Duodenal mucosa (tissue), 2 donors: Measurements from ENCODE around the gene TMC2.
A peak's percentile ranks its signal among the peaks of the same experiment; 100 is the strongest.
"Not testable (repeated sequence)": the region's sequence is repeated elsewhere in the genome, so short reads cannot be mapped to it uniquely, and the experiment has no call there.

Experiments
- H3K27ac ChIP-seq: one replicate; pipeline ENCODE4 v1.7.0; 2013; ENCODE audit warnings: low read depth, low read length
- H3K27me3 ChIP-seq, 2 donors: one replicate each; pipeline ENCODE4 v1.7.0; 2013; ENCODE audit warnings: low read length in 2 of 2, control low read depth in 1 of 2; ENCODE audit not compliant: insufficient read depth in 2 of 2, control insufficient read depth in 1 of 2
- H3K36me3 ChIP-seq, 2 donors: one replicate each; pipeline ENCODE4 v1.7.0; 2013; ENCODE audit warnings: low read length in 2 of 2, control low read depth in 1 of 2; ENCODE audit not compliant: insufficient read depth in 2 of 2, control insufficient read depth in 1 of 2
- H3K4me1 ChIP-seq, 2 donors: one replicate each; pipeline ENCODE4 v1.7.0; 2013; ENCODE audit warnings: low read length in 2 of 2, control low read depth in 1 of 2; ENCODE audit not compliant: insufficient read depth in 2 of 2, control insufficient read depth in 1 of 2
- H3K4me3 ChIP-seq, 2 donors: one replicate each; pipeline ENCODE4 v1.7.0; 2013; ENCODE audit warnings: low read length in 2 of 2, low read depth in 1 of 2
- H3K9ac ChIP-seq, 2 donors: one replicate each; pipeline ENCODE4 v1.7.0; 2013; ENCODE audit warnings: low read length in 2 of 2, low read depth in 1 of 2
- H3K9me3 ChIP-seq, 2 donors: one replicate each; pipeline ENCODE4 v1.7.0; 2013; ENCODE audit warnings: low read length in 2 of 2, control low read depth in 1 of 2; ENCODE audit not compliant: control insufficient read depth in 1 of 2

The TMC2 gene

DNA sequence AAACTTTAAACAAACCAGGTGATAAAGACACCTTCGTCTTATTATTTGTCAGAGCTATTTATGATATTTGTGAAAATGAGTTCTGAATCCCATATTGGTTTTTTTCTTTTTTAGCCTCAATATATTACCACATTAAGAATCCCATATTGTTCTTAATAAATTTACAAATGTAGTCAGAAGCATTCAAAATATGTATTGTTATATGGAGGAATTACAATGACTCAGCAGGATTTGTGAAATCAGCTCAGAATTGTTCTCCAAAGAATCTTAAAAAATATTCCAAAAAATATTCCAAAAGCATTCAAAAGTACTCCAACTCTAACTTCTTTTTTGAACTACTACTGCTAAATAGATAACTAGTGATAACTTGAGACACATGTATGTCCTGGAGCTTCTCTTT, 21.2 kb upstream of the TMC2 start:
- H3K4me3 ChIP-seq = no peak overlapping the region
- no peaks in the 10 kb centered on the region for H3K36me3 ChIP-seq
- H3K27ac ChIP-seq = no peak overlapping the region
- no peaks in the 10 kb centered on the region for H3K4me1 ChIP-seq
- no peak overlapping the region for H3K9ac ChIP-seq
- no peaks in the 10 kb centered on the region for H3K27me3 ChIP-seq
- H3K9me3 ChIP-seq = no peaks in the 10 kb centered on the region

DNA sequence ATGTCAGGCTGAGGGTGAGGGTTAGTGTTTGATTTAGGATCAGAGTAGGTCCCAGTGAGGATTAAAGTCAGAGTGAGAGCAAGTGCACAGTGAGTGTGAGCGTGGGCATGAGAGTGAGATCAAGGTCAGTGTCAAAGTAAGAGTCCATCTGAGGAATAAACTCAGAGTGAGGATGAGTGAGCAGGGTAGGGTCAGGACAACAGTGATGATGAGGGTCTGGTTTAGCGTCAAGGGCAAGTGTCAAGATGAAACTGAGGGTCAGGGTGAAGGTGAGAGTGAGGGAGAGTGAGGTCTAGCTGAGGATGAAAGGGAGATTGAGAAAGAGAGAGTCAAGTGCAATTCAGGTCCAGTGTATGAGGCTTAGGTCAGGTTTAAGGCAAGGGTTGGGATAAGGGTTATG, 20.0 kb upstream of the TMC2 start:
- no peaks in the 10 kb centered on the region for H3K36me3 ChIP-seq
- H3K9ac ChIP-seq = no peak overlapping the region
- no peaks in the 10 kb centered on the region for H3K27me3 ChIP-seq
- no peak overlapping the region for H3K4me3 ChIP-seq
- H3K4me1 ChIP-seq = peaks cover 0 to 3% of the 10 kb centered on the region in 2 donors
- H3K9me3 ChIP-seq = no peaks in the 10 kb centered on the region
- H3K27ac ChIP-seq = no peak overlapping the region

DNA sequence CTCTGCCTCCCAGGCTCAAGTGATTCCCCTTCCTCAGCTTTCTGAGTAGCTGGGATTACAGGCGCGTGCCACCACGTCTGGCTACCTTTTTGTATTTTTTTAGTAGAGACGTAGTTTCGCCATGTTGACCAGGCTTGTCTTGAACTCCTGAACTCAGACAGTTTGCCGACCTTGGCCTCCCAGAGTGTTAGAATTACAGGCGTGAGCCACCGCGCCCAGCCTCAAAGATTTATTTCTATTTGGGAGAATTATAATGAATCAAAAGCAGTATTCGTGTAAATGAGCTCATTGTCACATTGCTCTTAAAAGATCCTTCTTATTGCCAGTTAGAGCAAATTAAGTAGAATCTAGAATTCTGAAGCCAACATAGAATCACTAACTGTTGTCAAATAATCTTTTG, 18.3 kb upstream of the TMC2 start:
- no peak overlapping the region for H3K9ac ChIP-seq
- H3K27me3 ChIP-seq = no peaks in the 10 kb centered on the region
- H3K27ac ChIP-seq = no peak overlapping the region
- H3K4me1 ChIP-seq = peaks cover 0 to 11% of the 10 kb centered on the region in 2 donors
- no peak overlapping the region for H3K4me3 ChIP-seq
- H3K36me3 ChIP-seq = no peaks in the 10 kb centered on the region
- no peaks in the 10 kb centered on the region for H3K9me3 ChIP-seq

DNA sequence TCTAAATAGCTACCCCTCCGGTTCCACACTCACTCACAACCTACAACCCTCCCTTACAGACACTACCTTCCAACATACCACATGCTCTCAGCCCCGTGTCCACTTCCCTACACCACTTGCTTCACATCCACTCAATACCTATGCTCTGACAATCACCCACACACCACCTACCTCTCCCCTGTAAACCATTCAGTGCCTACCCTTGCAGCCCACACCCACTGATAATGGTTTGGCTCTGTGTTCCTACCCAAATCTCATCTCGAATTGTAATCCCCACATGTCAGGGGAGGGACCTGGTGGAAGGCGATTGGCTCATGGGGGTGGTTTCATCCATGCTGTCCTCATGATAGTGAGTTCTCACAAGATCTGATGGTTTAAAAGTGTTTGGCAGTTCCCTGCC, 17.8 kb upstream of the TMC2 start:
- Histone ChIP-seq H3K27ac (no peak overlapping the region), H3K36me3 (no peaks in the 10 kb centered on the region), H3K27me3 (no peaks in the 10 kb centered on the region), H3K9ac (no peak overlapping the region), H3K4me1 (peaks cover 0 to 11% of the 10 kb centered on the region in 2 donors), H3K4me3 (no peak overlapping the region), H3K9me3 (no peaks in the 10 kb centered on the region)

DNA sequence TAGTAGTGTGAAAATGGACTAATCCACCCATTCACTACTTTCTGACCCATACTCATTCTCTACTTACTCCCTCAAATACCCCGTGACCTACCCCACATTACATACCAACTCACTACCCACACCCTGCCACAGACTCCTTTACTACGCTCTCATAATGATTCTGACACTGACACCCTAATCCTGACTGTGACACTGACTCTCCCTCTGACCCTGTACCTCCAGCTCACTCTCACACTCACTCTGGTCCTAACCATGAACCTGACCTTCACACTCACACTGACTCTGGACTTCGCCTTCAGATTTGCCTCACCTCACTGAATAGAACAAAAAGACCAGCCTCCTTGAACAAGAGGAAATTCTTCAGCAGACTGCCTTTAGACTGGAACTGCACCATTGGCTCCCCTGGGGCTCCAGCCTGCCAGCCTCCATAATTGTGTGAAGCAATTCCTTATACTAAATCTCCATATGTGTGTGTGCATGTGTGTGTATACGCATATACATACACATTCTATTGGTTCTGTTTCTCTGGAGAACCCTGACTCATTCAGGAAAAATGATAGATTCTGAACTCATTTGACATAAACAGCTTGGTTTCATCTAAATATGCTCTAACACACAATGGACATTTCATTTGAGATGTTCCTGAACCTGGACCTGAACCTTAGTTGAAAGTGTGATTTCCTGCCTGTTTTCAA, 17.1 kb upstream of the TMC2 start:
- no peak overlapping the region for H3K4me3 ChIP-seq
- H3K9me3 ChIP-seq = no peaks in the 10 kb centered on the region
- H3K36me3 ChIP-seq = no peaks in the 10 kb centered on the region
- no peak overlapping the region for H3K9ac ChIP-seq
- no peaks in the 10 kb centered on the region for H3K27me3 ChIP-seq
- peaks cover 3 to 11% of the 10 kb centered on the region in 2 donors for H3K4me1 ChIP-seq
- H3K27ac ChIP-seq = no peak overlapping the region

DNA sequence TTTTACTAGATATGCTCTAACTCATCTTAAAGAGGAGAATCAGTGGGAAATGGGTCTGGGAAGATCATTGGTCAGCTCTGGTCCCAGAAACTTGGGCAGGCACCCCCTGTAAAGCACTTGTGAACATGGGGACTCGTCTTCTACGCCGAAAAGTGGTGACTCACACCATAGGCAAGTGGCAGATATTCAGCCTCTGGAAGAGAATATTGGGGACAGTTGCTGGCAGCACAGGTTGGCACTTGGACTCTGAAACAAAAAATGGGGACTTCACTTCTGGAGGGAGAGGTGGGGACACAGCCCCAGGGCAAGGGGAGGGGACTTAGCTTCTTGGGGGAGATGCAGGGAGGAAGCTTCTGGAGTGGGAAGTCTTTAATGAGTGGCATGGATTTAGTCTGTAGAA, 15.8 kb upstream of the TMC2 start:
- Histone ChIP-seq H3K9ac (no peak overlapping the region), H3K36me3 (no peaks in the 10 kb centered on the region), H3K27me3 (no peaks in the 10 kb centered on the region), H3K9me3 (no peaks in the 10 kb centered on the region), H3K4me3 (no peak overlapping the region), H3K4me1 (peaks cover 4 to 11% of the 10 kb centered on the region in 2 donors), H3K27ac (no peak overlapping the region)

DNA sequence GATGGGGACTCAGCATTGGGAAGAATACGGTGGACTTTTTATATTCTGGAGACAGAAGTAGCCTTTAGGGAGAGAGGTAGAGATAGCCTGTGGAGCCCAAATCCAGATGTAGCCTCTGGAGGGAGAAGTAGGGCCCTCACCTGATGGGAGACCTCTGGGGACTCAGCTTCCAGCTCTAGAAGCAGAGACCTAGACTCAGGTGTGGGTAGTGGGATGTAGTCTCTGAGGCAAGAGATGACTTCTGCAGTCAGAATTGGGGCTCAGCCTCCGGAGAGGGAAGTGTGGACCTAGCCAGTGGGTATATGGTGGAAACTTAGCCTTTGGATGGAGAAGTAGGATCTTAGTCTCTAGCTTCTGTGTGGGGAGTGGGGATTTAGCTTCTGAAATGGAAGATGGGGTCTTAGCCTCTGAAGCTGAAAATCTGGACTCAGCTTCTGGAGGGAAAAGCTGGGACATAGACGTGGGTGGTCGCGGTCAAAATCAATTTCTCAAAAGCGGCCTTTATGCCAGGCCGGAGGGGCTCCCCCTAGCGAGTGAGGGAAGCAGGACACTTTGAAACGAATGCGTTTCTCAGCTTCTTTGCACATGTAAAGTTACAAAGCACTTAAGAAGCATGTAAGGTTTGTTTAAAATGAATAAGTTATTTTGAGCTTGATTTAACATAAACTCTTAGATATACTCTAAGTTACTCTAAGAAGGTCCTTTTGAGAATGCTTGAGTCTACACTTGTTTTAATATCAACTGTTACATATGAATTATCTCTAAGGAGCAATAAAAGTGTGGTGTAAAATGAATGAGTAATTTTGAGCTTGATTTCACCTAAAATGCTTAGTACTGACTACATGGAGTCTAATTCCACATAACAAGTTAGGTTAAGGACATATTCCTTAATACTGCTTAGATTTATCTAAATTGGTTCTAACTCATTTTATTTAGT, 14.7 kb upstream of the TMC2 start:
- Histone ChIP-seq H3K9ac (no peak overlapping the region), H3K27ac (no peak overlapping the region), H3K9me3 (no peaks in the 10 kb centered on the region), H3K27me3 (no peaks in the 10 kb centered on the region), H3K36me3 (no peaks in the 10 kb centered on the region), H3K4me3 (no peak overlapping the region), H3K4me1 (peaks cover 4 to 11% of the 10 kb centered on the region in 2 donors)

DNA sequence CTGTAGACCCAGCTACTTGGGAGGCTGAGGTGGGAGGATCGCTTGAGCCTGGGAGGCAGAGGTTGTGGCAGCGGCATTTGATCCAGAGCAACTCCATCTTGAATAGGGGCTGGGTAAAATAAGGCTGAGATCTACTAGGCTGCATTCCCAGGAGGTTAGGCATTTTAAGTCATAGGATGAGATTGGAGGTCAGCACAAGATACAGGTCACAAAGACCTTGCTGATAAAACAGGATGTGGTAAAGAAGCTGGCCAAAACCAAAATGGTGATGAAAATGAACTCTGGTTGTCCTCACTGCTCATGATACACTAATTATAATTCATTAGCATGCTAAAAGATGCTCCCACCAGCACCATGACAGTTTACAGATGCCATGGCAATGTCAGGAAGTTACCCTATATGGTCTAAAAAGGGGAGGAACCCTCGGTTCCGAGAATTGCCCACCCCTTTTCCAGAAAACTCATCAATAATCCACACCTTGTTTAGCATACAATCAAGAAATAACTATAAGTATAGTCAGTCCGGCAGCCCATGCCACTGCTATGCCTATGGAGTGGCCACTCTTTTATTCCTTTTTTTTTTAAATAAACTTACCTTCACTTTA, 13.4 kb upstream of the TMC2 start:
- H3K9ac ChIP-seq, H3K27me3 ChIP-seq, H3K4me3 ChIP-seq, H3K27ac ChIP-seq, H3K36me3 ChIP-seq, H3K9me3 ChIP-seq: not testable (repeated sequence)
- peaks cover 4 to 11% of the 10 kb centered on the region in 2 donors for H3K4me1 ChIP-seq

DNA sequence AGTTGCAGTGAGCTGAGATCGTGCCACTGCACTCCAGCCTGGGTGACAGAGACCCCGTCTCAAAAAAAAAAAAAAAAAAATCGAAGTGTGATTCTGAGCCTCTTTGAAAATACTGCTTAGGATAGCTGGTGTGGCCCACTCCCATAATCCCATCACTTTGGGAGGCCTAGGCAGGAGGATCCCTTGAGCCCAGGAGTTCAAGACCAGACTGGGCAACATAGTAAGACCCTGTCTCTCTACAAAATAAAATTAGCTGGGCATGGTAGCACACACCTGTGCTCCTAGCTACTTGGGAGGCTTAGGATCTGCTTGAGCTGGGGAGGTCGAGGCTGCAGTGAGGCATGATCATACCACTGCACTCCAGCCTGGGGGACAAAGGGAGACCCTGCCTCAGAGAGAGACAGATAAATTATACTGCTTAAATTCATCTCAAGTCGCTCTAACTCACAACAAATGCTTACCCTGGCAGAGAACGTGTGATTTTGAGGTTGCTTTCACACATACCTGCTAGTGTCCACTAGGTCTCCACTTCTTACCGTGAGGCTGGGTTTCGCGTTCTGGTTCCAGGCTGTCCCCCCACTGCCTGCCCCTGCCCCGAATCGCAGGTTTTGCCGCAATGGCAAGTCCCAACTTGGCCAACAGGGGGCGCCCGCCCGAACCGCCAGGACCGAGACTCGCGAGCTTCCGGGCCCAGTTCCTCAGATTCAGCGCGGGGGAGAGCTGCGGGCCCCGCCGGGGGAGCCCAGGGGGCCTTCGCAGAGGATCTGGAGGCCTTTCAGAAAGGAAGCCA, 12.3 kb upstream of the TMC2 start:
- peak overlapping the region; percentile 51 to 93 for H3K9ac ChIP-seq
- peaks cover 4 to 11% of the 10 kb centered on the region in 2 donors for H3K4me1 ChIP-seq
- no peaks in the 10 kb centered on the region for H3K9me3 ChIP-seq
- no peaks in the 10 kb centered on the region for H3K27me3 ChIP-seq
- peak overlapping the region; percentile 84 to 93 for H3K4me3 ChIP-seq
- peak overlapping the region; percentile 77 for H3K27ac ChIP-seq
- no peaks in the 10 kb centered on the region for H3K36me3 ChIP-seq
